CD4-positive, alpha-beta T cell treated with Interleukin-17A for 4 hours (primary cell): ENCODE data around the gene ATP1B4.
"Not testable (repeated sequence)": the region's sequence is repeated elsewhere in the genome, so short reads cannot be mapped to it uniquely, and the experiment has no call there.

Experiments
- DNase-seq: peaks from one replicate; pipeline ENCODE4 v3.0.0-alpha.2; 2020; ENCODE audit warnings: mixed read lengths

ATP1B4 gene

GRCh38 chrX:120361764-120362305 lies at the start of gene ATP1B4:
TSS of gene ATP1B4 (plus strand) at chrX:120362089. CDS start at chrX:120362169, 80 bp downstream.
- no peak for DNase-seq

- DNase-seq, result no peak
Measured at GRCh38 chrX:120315776-120316175, 46.1 kb upstream of the ATP1B4 start.

- DNase-seq, result no peak
Measured at GRCh38 chrX:120316587-120317283, 45.2 kb upstream of the ATP1B4 start.

GRCh38 chrX:120318411-120318810 lies 43.5 kb upstream of the ATP1B4 start:
- no peak for DNase-seq

GRCh38 chrX:120321520-120322281 lies 40.2 kb upstream of the ATP1B4 start:
- DNase-seq, result no peak

- no peak for DNase-seq
Measured at GRCh38 chrX:120331116-120331515, 30.8 kb upstream of the ATP1B4 start.

GRCh38 chrX:120332394-120332793 lies 29.5 kb upstream of the ATP1B4 start:
- DNase-seq, result no peak

- peak; percentile 11 for DNase-seq
Measured at GRCh38 chrX:120334151-120334550, 27.7 kb upstream of the ATP1B4 start.

GRCh38 chrX:120334603-120335002 lies 27.3 kb upstream of the ATP1B4 start:
- no peak for DNase-seq

GRCh38 chrX:120335289-120335688 lies 26.6 kb upstream of the ATP1B4 start:
- DNase-seq, result no peak

GRCh38 chrX:120336899-120337298 lies 25.0 kb upstream of the ATP1B4 start:
- DNase-seq, result no peak

- not testable (repeated sequence) for DNase-seq
Measured at GRCh38 chrX:120344566-120344965, 17.3 kb upstream of the ATP1B4 start.

- no peak for DNase-seq
Measured at GRCh38 chrX:120350450-120351138, 11.3 kb upstream of the ATP1B4 start.

- DNase-seq, result no peak
Measured at GRCh38 chrX:120356084-120356483, 5.8 kb upstream of the ATP1B4 start.

GRCh38 chrX:120357186-120357585 lies 4.7 kb upstream of the ATP1B4 start:
- DNase-seq, result no peak

GRCh38 chrX:120358737-120359456 lies 3.0 kb upstream of the ATP1B4 start:
- no peak for DNase-seq

GRCh38 chrX:120365320-120365719 lies 3.4 kb downstream of the ATP1B4 start:
- DNase-seq, result peak; percentile 64

GRCh38 chrX:120365968-120366367 lies 4.1 kb downstream of the ATP1B4 start:
- no peak for DNase-seq

- DNase-seq, result no peak
Measured at GRCh38 chrX:120366794-120367193, 4.9 kb downstream of the ATP1B4 start.

GRCh38 chrX:120367402-120368109 lies 5.7 kb downstream of the ATP1B4 start:
- no peak for DNase-seq

GRCh38 chrX:120372667-120373370 lies 10.9 kb downstream of the ATP1B4 start:
- no peak for DNase-seq
